ENCODE data around the gene ERVFRD-1. TPM values are rescaled to one million over a fixed set of nuclear protein-coding genes. Genes with fewer than 3 reads are reported as not detected.

ERVFRD-1 gene
- total RNA-seq, 1 experiment from 2014 or later = not detected

GRCh38 chr6:11058406-11058805 is 53.1 kb downstream of the ERVFRD-1 start:
- H3K36me3 ChIP-seq = no peaks in the 10 kb centered on the region
- no peak for DNase-seq
- no peak overlapping the region for H3K27ac ChIP-seq
- H3K27me3 ChIP-seq = no peaks in the 10 kb centered on the region
- H3K4me1 ChIP-seq = no peaks in the 10 kb centered on the region
- no peak overlapping the region for H3K4me3 ChIP-seq
- no peaks in the 10 kb centered on the region for H3K9me3 ChIP-seq (replicated peaks)

- no peaks in the 10 kb centered on the region for H3K36me3 ChIP-seq
- H3K27me3 ChIP-seq = no peaks in the 10 kb centered on the region
- no peak overlapping the region for H3K4me3 ChIP-seq
- no peaks in the 10 kb centered on the region for H3K4me1 ChIP-seq
- DNase-seq = no peak
- H3K27ac ChIP-seq = no peak overlapping the region
- H3K9me3 ChIP-seq (replicated peaks) = no peaks in the 10 kb centered on the region
These were observed 54.7 kb downstream of the ERVFRD-1 start for GRCh38 chr6:11056871-11057270.

- H3K36me3 ChIP-seq = no peaks in the 10 kb centered on the region
- no peaks in the 10 kb centered on the region for H3K4me1 ChIP-seq
- no peak overlapping the region for H3K4me3 ChIP-seq
- H3K9me3 ChIP-seq (replicated peaks) = no peaks in the 10 kb centered on the region
- no peaks in the 10 kb centered on the region for H3K27me3 ChIP-seq
- no peak for DNase-seq
- H3K27ac ChIP-seq = no peak overlapping the region
These were observed 56.3 kb downstream of the ERVFRD-1 start for GRCh38 chr6:11055127-11055627.

- Histone ChIP-seq H3K27ac (no peak overlapping the region), H3K27me3 (no peaks in the 10 kb centered on the region), H3K4me1 (no peaks in the 10 kb centered on the region), H3K36me3 (no peaks in the 10 kb centered on the region), H3K4me3 (no peak overlapping the region), H3K9me3 (replicated peaks) (no peaks in the 10 kb centered on the region)
- no peak for DNase-seq
These were observed 56.8 kb downstream of the ERVFRD-1 start for GRCh38 chr6:11054722-11055121.

- Histone ChIP-seq H3K4me1 (no peaks in the 10 kb centered on the region), H3K27ac (no peak overlapping the region), H3K27me3 (no peaks in the 10 kb centered on the region), H3K9me3 (replicated peaks) (no peaks in the 10 kb centered on the region), H3K36me3 (no peaks in the 10 kb centered on the region), H3K4me3 (no peak overlapping the region)
- DNase-seq = no peak
These were observed 58.2 kb downstream of the ERVFRD-1 start for GRCh38 chr6:11053307-11053706.

Other genes with a start within 250 kb of the ERVFRD-1 start
- 0.05 TPM in 1 of 2 replicates, not detected in the other for gene GCM2, start 229.7 kb downstream of the ERVFRD-1 start, total RNA-seq (2014; rRNA removed; shearing (Covaris generic))
- gene SYCP2L, start 224.7 kb downstream of the ERVFRD-1 start, total RNA-seq (2014; rRNA removed; shearing (Covaris generic)) = 3.0 and 3.5 TPM in 2 replicates
- 18.0 and 21.1 TPM in 2 replicates for gene ELOVL2, start 67.4 kb downstream of the ERVFRD-1 start, total RNA-seq (2014; rRNA removed; shearing (Covaris generic))
- gene SMIM13, start 17.9 kb downstream of the ERVFRD-1 start, total RNA-seq (2014; rRNA removed; shearing (Covaris generic)) = 13.2 and 16.3 TPM in 2 replicates
- 0.42 and 0.71 TPM in 2 replicates for gene NEDD9, start 120.9 kb upstream of the ERVFRD-1 start, total RNA-seq (2014; rRNA removed; shearing (Covaris generic))